Measurements from ENCODE around the gene CRIP3.

The CRIP3 gene

GRCh38 chr6:43308101-43308989 lies at the start of gene CRIP3:
CRIP3 (minus strand) TSS chr6:43308826; CDS start chr6:43308792, 34 bp downstream.
- CTCF ChIA-PET, result interaction anchor here (0.5 to 1.5 kb wide), 5 partner anchors 13 to 234 kb away, joined by 3 to 6 read pairs (median 3); partner anchors contain the start of gene DNPH1
- Histone ChIP-seq H3K9me3 (ENCODE audit: control insufficient read depth, insufficient read depth, low read depth, low read length) (no peaks in the 10 kb centered on the region), H3K36me3 (ENCODE audit: control insufficient read depth in 2 of 2, insufficient read depth in 1 of 2, low read length in 2 of 2) (no peaks in the 10 kb centered on the region), H3K4me1 (ENCODE audit: control insufficient read depth, insufficient read depth, low read length) (no peaks in the 10 kb centered on the region), H3K4me3 (ENCODE audit: low read depth, low read length) (no peak within 1 kb of the TSS), H3K27ac (ENCODE audit: extremely low read depth, low read depth, low read length) (no peak within 1 kb of the TSS)
- POLR2A ChIA-PET, result interaction anchor here (1.1 to 1.7 kb wide), 3 partner anchors 9 to 61 kb away, joined by 3 to 5 read pairs (median 3); partner anchors contain the start of gene ZNF318
- TF ChIP-seq ZNF37A (tag by site-specific recombination; IDR thresholded peaks at IDR 0.05), result no peak
- TF ChIP-seq OSR2 (tag by site-specific recombination; IDR thresholded peaks at IDR 0.05), result no peak
- TF ChIP-seq ZNF830 (tag by site-specific recombination; IDR thresholded peaks at IDR 0.05; ENCODE audit: low read depth), result no peak
- peak; percentile 55; the same call in 1 of the 2 replicates for TF ChIP-seq ZNF639 (tag by site-specific recombination; IDR thresholded peaks at IDR 0.05)
- TF ChIP-seq ZNF202 (tag by site-specific recombination; IDR thresholded peaks at IDR 0.05; ENCODE audit: borderline replicate concordance), result no peak
- no peak for TF ChIP-seq ZNF132 (tag by site-specific recombination; IDR thresholded peaks at IDR 0.05; ENCODE audit: borderline replicate concordance)
- TF ChIP-seq ZNF341 (tag by site-specific recombination; IDR thresholded peaks at IDR 0.05; ENCODE audit: low read depth), result peak; percentile 61
- TF ChIP-seq ZNF513 (tag by site-specific recombination; IDR thresholded peaks at IDR 0.05), result no peak
- no peak for TF ChIP-seq ZNF449 (tag by site-specific recombination; IDR thresholded peaks at IDR 0.05)
- TF ChIP-seq ZNF776 (tag by site-specific recombination; IDR thresholded peaks at IDR 0.05; ENCODE audit: borderline replicate concordance), result no peak
- TF ChIP-seq ZNF692 (tag by site-specific recombination; IDR thresholded peaks at IDR 0.05), result peak; percentile 54; the same call in 1 of the 2 replicates
- TF ChIP-seq ZNF423 (tag by site-specific recombination; IDR thresholded peaks at IDR 0.05), result peak; percentile 40; the same call in 1 of the 2 replicates
- TF ChIP-seq ZNF654 (tag by site-specific recombination; IDR thresholded peaks at IDR 0.05; ENCODE audit: low read depth), result no peak
- TF ChIP-seq ZNF560 (tag by site-specific recombination; IDR thresholded peaks at IDR 0.05; ENCODE audit: borderline replicate concordance), result no peak
- no peak for TF ChIP-seq ZNF623 (tag by site-specific recombination; IDR thresholded peaks at IDR 0.05)
- TF ChIP-seq ZNF514 (tag by site-specific recombination; IDR thresholded peaks at IDR 0.05), result no peak
- TF ChIP-seq ZNF214 (tag by site-specific recombination; IDR thresholded peaks at IDR 0.05; ENCODE audit: borderline replicate concordance), result no peak
- no peak for TF ChIP-seq ZNF704 (tag by site-specific recombination; IDR thresholded peaks at IDR 0.05)
- no peak for TF ChIP-seq ZNF18 (tag by site-specific recombination; IDR thresholded peaks at IDR 0.05)
- TF ChIP-seq ZNF169 (tag by site-specific recombination; IDR thresholded peaks at IDR 0.05), result no peak
- TF ChIP-seq ZNF585B (tag by site-specific recombination; IDR thresholded peaks at IDR 0.05), result no peak
- no peak for TF ChIP-seq ZNF658 (tag by site-specific recombination; IDR thresholded peaks at IDR 0.05)
- TF ChIP-seq ZNF26 (tag by site-specific recombination; IDR thresholded peaks at IDR 0.05), result no peak
- TF ChIP-seq ZNF558 (tag by site-specific recombination; IDR thresholded peaks at IDR 0.05), result no peak
- no peak for TF ChIP-seq ZNF488 (tag by site-specific recombination; IDR thresholded peaks at IDR 0.05)
